NB4 (cell line): Measurements from ENCODE around the gene ICE2.

Experiments used
- POLR2A ChIP-seq: IDR thresholded peaks from 2 replicates; pipeline ENCODE4 v1.6.1; 2011; ENCODE audit warnings: mild to moderate bottlenecking; ENCODE audit not compliant: insufficient read length; ENCODE audit errors: extremely low read depth
- TF ChIP-seq, protein P1 (sequence below): IDR thresholded peaks from one replicate; pipeline ENCODE4 v1.5.1; 2012; ENCODE audit warnings: low read depth, low read length
- TF ChIP-seq, protein P2 (sequence below): IDR thresholded peaks from 2 replicates; pipeline ENCODE4 v1.6.1; 2011; ENCODE audit warnings: low read depth, low read length

GRCh38 chr15:60411774-60412425 is 67.0 kb downstream of the ICE2 start:
- TF ChIP-seq, protein P1, sequence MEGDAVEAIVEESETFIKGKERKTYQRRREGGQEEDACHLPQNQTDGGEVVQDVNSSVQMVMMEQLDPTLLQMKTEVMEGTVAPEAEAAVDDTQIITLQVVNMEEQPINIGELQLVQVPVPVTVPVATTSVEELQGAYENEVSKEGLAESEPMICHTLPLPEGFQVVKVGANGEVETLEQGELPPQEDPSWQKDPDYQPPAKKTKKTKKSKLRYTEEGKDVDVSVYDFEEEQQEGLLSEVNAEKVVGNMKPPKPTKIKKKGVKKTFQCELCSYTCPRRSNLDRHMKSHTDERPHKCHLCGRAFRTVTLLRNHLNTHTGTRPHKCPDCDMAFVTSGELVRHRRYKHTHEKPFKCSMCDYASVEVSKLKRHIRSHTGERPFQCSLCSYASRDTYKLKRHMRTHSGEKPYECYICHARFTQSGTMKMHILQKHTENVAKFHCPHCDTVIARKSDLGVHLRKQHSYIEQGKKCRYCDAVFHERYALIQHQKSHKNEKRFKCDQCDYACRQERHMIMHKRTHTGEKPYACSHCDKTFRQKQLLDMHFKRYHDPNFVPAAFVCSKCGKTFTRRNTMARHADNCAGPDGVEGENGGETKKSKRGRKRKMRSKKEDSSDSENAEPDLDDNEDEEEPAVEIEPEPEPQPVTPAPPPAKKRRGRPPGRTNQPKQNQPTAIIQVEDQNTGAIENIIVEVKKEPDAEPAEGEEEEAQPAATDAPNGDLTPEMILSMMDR: no peak
- no peak for TF ChIP-seq POLR2A
- TF ChIP-seq, protein P2, sequence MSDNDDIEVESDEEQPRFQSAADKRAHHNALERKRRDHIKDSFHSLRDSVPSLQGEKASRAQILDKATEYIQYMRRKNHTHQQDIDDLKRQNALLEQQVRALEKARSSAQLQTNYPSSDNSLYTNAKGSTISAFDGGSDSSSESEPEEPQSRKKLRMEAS: no peak
